Posterior cingulate gyrus (tissue), 11 donors: ENCODE results near the gene EHBP1L1.

Experiments used
- DNase-seq, 10 donors: peaks; one replicate each; pipeline versions ENCODE4 v3.0.0 to v3.0.0-alpha.2; 2020 to 2021; ENCODE audit warnings: mixed read lengths in 3 of 10
- intact Hi-C: fragments of 100-400 bp; cut with DNase I; formaldehyde crosslinking; loops from one replicate; pipeline ENCODE4 v1.15.1; 2023

EHBP1L1 gene

DNA sequence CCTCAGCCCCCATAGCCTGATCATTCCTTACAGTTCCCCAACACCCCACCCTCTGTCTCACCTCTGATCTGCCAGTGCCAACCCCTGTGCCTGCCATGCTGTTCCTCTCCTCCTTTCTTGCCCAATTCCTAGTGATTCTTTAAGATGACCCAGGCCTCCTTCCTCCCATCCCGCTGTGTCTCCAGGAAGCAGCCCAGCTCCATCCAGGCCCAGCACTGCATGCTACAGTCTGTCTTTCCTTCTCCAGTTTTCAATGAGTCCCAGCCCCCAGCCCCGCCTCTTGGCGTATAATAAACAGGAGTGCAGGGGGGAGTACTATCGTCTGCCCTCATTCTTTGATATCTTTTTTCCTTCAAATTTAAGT, 30.0 kb upstream of the EHBP1L1 start:
- DNase-seq: no peak
- intact Hi-C loops: no loop called here

GRCh38 chr11:65546217-65546958, 29.5 kb upstream of the EHBP1L1 start:
- peak in 6 of 10 donors; percentile 38 to 95 (median 53) for DNase-seq
- intact Hi-C loops: no loop called here

GRCh38 chr11:65547446-65548125, 28.3 kb upstream of the EHBP1L1 start:
- intact Hi-C loops: no loop called here

DNA sequence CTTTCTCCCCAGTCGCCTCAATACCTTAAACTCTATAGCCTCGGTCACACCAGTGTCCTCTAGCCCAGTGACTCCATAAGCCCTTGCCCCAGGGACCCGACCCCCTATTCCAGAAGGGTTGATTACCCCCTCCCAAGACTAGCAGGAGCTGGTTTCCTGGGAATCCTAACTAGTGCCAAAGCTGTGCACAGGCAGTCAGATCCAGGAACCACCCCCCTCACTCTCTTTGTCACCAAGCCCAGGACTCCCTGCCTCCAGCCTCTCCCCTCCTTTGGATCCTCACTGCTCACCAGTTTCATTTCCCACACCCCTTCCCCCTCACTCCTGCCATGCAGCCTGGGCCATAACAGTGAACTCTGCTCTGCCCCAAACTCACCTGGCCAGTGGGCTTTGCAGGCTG, 27.5 kb upstream of the EHBP1L1 start:
- no peak for DNase-seq
- intact Hi-C loops: no loop called here

More at GRCh38 chr11:65547446-65548125, 28.3 kb upstream of the EHBP1L1 start:
- no peak for DNase-seq

- DNase-seq: no peak
- intact Hi-C loops: no loop called here
Measured at GRCh38 chr11:65549096-65549495, 26.8 kb upstream of the EHBP1L1 start.

DNA sequence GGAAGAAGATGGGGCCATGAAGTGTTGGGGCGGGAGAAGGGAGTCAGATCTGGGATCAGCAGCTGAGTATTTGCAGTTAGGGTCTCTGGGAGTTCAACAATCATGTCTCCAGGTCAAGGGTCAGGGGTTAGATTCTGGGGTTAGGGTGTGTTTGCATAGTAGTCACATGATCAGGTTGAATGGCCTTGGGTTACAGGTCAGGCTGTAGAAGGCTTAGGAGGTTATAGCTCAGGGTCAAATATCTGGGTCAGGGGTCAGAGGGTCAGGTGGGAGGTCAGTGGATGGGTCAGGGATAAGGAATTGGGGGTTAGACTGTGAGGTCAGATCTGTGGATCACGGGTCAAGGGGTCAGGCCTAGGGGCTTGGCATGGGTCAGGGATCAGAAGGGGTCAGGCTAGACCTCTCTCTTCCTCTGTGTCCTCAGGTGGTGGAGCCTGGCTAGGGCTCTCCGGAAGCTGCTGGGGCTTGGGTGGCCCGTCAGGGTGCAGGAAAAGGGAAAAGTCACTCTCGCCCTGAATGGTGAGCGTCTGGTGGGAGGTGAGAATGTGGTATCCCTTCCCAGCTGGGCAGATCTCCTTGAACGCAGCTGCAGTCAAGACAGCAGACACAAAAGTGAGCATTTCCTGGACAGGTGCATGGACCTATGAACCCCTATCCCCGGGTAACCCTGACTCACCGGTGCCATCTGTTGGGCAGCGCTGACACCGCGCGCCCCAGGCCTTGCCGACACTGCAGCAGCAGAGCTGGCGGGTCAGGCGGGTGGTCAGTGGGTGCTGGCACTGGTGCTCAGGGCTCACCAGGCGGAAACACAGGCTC, 24.1 kb upstream of the EHBP1L1 start:
- intact Hi-C loops: no loop called here
- peak in 3 of 10 donors; percentile 44 to 90 (median 88) for DNase-seq

- intact Hi-C loops: no loop called here
- DNase-seq: no peak
Measured at GRCh38 chr11:65552388-65552951, 23.4 kb upstream of the EHBP1L1 start.

DNA sequence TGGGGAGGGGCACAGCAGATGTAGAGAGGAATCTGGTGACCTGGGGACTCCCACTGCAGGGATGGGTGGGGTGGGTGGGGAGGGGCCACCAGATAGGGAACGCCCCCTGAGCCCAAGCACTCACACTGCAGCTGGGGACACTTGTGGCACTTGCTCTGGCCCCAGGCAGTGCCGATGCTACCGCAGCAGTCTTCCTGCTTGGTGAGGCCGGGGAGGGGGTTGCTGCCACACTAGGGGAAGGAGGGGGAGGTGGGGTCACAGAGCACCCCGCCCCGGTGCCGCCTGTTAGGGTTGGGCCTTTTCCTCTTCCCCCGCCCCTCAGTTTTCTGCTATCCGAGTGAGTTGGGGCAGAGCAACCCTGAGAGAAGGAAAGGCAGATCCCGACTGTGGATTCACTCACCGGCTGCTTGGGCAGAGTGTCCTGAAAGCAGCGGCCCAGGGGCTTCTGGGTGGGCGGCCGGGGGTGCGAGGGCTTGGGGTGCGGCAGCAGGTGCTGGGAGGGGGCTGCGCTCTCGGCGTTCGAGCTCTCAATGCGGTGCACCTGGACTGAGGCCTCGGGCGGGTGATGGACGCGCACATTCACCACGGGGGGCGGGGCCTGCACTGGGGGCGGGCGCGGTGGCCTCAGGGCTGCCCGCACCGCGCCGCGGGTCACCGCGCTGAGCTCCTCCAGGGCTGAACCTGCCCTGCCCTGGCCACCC, 22.4 kb upstream of the EHBP1L1 start:
- DNase-seq: no peak
- intact Hi-C loops: no loop called here

GRCh38 chr11:65554057-65554818, 21.6 kb upstream of the EHBP1L1 start:
- intact Hi-C loops: no loop called here
- no peak for DNase-seq

DNA sequence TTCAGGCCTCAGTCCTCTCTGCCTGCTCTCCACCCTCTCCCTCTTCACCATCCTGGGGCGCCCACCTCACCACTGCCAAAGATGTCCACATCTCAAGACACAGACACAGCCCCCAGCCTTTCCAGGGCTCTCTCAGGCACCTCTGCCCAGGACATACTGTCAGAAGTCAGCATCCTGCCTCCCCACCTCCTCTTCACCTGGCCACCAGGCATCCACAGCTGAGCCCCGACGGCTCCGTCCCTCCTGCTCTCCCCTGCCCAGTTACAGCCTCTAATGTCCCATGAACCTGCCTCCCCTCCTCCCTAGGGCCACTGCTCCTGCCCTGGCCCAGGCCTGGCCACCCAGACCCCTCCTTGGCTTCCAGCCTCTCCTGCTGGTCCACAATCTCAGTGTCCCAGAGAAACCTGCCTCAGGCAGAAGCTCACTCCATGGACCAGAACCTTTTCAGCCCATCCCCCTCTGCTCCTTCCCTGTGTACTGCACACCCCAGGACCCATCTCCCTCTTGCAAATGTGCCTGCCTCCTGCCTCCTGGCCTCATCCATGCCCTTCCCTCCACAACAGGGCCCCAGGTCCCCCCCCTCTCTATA, 20.9 kb upstream of the EHBP1L1 start:
- intact Hi-C loops: no loop called here
- DNase-seq: no peak

DNA sequence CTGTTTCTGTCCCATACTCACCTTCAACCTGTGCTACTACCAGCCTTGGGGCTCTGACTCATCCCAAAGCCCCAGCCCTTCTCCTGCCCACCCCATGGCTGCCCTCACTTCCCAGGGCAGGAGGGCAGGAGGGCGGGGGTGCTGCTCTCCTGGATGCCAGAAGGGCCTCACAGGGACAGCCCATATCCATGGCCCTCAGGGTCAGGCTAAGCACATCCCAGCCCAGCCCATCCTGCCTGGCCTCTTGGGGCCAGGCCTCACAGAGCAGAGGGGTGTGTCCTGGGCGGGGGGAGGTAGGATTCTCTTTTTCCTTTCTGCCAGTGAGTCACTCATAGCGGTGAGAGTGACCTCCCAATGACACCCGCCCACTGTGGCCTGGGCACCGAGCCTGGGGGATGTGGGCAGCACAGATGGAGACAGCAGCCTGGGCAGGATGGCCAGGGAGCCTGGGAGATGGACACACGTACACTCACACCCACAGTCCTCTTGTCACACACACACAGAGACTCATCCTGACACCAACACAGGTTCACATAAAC, 20.1 kb upstream of the EHBP1L1 start:
- intact Hi-C loops: no loop called here
- no peak for DNase-seq

GRCh38 chr11:65556470-65557279, 19.2 kb upstream of the EHBP1L1 start:
- intact Hi-C loops: no loop called here
- DNase-seq: no peak

GRCh38 chr11:65557280-65558001, 18.4 kb upstream of the EHBP1L1 start:
- intact Hi-C loops: loop anchor here (1.0 kb wide), 1 partner anchor 13 kb away; the partner anchor contains the start of gene ZNRD2
- peak in 1 of 10 donors; percentile 32 for DNase-seq

GRCh38 chr11:65558002-65558929, 17.6 kb upstream of the EHBP1L1 start, which contains the start of gene LTBP3:
TSS of gene LTBP3 (minus strand) at chr11:65558359. CDS start at chr11:65557959, 400 bp downstream.
- intact Hi-C loops: loop anchor here (1.0 kb wide), 1 partner anchor 12 kb away; the partner anchor contains the start of gene ZNRD2
- DNase-seq: peak; percentile 73 to 97 (median 82)

- intact Hi-C loops: loop anchor here (1.0 kb wide), 1 partner anchor 11 kb away; the partner anchor contains the start of gene ZNRD2
- peak in 8 of 10 donors; percentile 53 to 94 (median 72) for DNase-seq
Measured at GRCh38 chr11:65558930-65559509, 16.8 kb upstream of the EHBP1L1 start.

- no peak for DNase-seq
- intact Hi-C loops: no loop called here
Measured at GRCh38 chr11:65559535-65559934, 16.3 kb upstream of the EHBP1L1 start.
